ENCODE measurements around the gene UBE2V1.
A peak's percentile ranks its signal among the peaks of the same experiment; 100 is the strongest.
"Not testable (repeated sequence)": the region's sequence is repeated elsewhere in the genome, so short reads cannot be mapped to it uniquely, and the experiment has no call there.

Gene UBE2V1

DNA sequence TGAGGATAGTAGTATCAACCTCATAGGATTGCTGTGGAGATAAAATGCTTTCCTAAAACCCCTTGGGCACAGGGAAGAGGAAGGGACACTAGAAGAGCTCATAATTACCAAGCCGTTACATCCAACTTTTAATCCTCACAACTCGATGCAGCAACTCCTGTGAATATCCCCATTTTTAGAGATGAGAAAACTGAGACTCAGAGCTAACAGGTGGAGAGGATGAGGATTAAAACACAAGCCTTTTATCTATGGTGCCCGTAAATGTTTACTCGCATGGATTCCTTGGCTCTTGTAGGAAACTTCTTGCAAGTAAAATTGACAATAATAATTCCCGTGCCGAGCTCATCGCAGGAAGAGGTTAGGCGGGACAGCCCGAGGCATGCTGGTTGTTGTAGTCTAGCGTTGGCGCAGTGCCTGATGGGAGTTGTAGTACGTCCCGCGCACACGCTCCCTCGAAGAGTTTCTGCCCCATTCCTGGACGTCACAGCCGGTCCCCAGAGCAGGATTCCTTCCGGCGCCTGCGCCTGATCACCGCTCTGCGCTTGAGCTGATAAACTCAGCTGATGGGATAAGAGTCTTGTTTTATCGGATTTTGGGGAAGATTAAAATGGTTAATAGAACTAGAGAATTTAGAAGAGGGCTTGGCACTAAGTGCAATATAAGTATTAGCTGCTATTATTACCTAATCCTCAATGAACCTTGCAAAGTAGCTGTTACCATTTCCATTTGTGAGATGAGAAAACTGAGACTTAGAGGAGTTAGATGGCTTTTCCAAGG is 2.8 kb upstream of the UBE2V1 start:
- DNase-seq: peak; percentile 54 to 98 (median 94)

DNA sequence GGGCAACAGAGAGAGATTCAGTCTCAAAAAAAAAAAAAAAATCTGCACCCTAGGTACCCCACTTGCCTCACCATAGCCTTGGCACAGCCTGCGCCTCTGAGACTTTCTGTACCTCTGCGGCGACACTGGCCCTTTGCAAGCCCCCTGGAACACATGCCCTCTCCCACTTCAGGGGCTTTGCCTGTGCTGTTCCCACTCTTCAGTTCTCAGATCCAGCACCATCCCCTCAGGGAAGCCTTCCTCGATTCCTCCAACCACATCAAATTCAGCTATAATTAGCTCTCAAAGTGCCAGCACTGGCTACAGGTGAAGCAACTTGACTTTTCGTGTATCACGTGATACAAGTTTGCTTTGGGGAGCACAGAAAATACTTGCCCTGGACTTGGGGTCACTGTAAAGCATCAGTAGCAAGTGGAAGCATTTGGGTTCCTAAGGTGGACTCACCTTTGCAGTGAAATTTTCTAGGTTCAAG is 2.1 kb upstream of the UBE2V1 start:
- no peak for DNase-seq

DNA sequence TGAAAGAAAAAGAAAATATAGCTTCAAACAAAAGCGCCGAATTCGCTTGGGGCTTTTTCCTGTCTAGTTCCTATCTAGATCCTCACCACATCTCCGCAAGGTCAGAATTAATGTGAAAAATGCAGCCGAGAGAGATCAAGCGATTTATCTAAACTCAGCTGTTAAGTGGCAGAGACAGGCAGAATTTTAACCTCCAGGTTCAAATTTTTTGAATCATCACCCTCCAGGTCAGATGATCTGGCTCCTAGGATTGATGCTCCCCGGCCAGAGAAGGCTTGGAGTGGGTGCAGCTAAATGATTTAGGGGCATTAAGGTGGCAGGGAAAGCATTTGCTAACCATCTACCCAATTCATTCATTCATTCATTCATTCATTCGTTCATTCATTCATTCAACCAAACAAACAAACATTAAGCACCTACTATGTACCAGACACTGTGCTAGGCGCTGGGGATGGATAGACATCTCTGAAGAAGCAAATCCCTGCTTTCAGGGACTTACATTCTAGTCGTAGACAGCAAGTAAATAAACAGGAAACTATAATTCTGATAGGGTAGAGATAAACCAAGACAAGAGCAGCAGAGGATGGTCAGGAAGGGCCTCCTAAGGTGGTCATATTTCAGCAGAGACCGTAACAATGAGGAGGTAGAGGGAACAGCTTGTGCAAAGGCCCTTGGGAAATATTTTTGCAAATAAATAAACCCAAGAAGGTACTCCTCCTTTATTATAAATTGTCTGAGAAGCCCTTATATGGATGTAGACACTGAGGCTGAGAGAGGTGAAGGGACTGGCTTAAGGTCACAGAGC is 672 bp upstream of the UBE2V1 start:
- DNase-seq: no peak

DNA sequence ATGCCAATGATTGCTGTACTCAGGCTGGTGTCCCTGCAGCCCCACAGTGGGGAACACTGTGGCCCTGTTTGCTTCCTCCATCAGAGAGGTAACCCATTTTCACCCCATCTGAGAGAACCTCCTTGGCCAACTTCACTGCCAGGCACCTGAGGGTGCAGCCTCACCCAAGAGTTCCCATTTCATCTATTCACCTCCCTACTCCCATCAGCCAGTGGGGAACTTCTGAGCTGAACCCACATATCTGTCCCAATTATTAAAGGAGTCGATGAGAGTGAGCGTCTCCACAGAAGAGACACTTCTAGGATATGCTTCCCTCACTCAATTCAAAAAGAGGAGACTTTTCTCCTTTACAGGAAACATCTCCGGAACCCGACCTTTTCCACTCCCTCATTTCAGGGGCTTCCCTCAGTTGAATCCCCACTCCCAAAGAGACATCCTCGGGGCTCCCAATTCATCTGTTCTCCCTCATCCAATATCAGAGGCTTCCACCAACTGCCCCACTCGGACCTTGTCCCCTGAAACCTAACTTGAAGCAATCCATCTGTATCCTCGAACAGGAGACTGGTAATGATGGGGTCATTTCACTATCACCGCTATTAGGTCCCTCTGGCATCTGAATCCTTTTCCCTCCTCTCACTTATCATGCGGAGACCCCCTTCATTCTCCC is 988 bp downstream of the UBE2V1 start:
- no peak for DNase-seq

DNA sequence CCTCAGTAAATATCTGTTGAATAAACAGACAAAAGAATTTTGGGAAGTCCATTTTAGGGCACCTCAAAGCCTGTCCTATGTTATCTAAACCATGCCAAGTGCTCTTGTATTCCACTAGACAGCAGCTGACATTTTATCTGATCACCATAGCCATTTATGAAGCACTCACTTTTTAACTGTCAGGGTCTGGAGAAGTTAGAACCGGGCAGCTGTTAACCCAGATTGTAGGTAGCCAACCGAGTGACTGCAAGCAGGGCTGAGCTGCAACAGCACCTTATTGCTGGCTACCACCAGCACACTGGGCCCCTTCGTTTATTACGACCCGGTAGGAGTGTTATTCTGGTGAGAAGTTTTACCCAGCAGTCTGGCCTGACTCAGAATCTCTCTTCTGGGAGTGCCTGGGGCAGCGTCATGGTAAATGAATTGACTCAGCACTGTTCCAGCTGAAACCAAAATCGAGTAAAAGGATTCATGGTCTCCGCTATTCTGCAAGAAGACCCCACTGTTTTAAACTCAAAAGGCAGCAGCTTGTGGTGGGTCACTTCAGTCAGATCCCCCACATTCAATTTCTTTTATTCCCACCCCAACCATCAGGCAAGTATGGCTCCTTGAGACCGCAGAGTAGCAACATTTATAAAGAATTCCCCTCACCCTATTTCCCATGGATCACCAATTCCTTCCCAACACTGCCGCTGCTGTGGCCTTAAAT is 1.7 kb downstream of the UBE2V1 start:
- DNase-seq: no peak

DNA sequence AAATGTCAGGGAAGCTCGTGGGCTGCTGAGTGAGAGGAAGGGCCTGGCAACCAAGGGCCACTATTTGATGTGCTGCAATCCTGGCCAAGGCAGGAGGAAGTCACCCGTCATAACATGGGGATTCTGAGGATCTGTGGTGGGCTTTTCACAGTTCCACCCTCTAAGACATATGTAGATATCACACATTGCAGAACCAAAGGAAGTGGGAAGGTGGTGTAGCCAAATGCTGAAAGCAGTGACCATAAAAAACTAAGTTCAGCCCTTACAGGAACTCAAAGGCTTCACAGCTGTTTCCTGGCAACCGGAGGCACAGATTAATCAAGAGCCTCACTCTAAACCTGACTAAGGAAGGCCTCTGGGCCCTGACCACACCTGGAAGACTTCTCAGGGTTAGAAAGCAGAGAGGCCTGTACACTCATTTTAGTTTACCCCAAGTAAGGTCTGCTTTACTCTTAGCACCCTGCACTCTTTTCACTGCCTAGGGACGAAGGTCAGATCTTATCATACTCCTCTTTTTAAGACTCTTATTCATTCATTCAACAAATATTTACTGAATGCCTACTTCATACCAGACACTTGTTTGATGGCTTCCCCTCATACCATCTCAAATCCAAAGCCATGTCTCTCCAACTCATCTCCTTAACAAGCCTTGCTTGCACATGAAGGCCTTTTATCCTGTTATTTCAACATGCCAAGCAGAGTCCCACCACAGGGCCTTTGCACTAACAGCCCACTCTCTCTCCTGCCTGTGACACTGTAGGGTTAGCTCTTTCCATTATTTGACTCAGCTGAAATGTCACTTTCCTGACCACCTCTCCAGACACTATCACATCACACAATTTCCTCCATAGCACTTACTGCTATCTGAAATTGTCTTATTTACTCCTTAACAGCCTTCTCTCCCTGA is 2.6 kb downstream of the UBE2V1 start:
- no peak for DNase-seq

DNA sequence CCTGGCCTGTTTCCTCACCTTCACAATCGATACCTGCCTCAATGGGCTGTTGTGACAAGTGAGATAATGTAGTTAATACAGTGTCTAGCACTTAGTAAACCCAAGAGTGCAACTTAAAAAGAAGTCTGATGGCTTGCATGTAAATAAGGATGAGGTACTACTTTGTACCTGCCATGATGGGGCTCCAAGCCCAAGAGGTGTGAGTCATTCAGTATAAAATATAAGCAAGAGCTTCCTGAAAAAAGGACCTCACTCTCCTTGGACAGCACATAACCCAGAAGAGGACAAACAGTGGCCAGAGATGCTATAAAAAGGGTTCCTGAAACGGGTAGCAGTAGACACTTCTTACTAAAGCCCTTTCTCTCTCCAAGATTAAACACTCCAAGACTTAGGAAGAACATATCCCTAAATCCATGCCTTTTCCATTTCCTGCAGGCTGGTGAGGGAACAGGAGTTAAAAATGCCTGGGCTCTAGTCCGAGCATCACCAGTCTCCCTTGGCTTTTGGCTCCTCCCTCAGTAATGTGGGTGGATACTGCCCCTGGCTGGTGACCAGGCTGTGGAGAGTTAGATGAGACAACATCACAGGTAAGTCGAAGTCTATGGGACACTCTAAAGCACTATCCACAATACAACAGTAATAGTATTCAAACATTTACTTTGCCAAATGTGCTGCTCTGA is 4.3 kb downstream of the UBE2V1 start:
- no peak for DNase-seq

DNA sequence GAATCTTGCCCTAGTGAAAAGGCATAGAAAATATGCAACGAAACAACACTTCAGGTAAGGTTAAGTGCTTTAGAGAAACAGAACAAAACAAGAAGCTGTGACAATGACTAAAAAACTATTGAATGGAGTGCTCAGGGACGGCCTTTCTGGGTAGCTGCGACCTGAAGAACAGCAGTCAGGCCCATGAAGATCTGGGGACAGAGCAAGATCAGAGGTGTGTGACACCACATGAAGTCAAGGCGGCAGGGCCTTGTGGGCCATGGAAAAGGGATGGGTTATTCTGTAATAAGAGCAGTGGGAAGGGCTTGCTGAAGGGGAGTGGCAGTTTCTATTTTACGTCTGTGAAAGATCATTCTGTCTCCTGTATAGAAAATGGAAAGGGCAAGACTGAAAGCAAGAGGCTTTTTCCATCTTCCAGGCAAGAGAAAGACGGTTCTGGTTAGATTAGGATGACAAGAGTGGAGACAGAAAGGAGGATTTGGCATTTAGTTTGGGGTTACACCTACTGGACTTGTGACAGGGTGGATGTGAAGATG is 5.1 kb downstream of the UBE2V1 start:
- DNase-seq: no peak

DNA sequence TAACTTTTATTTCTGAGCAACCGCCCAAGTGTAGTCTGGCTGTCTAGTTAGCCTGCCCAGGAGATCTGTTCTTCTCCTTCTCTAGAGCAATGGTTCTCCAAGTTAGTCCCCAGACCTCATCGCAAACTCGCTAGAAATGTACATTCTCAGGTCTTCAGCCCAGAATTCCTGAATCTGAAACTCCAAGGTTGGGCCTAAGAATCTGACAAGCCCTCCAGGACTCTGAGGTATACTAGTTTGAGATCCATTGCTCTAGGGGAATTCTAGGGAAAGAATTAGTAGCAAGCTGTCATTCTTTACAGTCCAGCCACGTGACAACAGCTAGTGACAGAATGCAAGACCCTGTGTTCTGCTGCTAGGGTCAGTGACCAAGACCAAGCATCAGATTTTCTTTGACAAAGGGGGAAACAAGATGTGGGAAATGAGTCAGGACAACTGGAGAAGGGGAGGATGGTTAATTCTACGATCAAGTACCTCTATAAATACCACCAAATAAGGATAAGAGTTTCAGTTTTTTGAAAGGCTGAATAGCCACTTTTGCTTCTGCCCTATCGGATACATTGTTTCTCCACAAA is 5.8 kb downstream of the UBE2V1 start:
- DNase-seq: no peak

DNA sequence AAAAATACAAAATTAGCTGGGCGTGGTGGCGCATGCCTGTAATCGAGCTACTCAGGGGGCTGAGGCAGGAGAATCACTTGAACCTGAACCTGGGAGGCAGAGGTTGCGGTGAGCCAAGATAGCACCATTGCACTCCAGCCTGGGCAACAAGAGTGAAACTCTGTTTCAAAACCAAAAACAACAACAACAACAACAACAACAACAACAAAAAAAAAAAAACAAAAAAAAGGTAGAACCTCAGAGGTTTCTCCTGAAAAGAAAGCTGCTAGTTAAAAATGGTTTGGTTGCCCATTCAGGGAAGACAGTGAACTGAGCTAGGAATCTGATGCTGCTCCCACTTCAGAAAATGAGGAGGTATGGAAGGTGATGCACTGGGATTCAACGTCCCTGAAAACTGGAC is 6.3 kb downstream of the UBE2V1 start:
- DNase-seq: not testable (repeated sequence)

DNA sequence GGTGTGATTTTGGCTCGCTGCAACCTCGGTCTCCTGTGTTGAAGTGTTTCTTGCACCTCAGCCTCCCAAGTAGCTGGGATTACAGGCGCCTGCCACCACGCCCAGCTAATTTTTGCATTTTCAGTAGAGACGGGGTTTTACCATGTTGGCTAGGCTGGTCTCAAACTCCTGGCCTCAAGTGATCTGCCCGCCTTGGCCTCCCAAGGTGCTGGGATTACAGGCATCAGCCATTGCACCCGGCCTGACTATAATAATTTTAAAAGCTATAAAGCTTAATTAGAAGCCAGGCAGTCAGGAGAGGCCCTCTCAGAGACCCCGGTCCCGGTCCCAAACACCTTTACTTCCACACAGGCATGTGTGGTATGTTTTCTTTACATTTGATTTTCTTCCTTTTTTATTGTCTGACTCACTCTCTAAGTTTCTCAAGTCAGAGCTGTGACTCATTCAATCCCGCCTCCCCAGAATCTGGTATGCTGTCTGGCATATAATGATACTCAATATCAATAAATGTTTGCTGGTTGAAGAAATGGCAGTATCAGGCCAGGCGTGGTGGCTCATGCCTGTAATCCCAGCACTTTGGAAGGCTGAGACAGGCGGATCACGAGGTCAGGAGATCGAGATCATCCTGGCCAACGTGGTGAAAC is 9.4 kb downstream of the UBE2V1 start:
- peak in 7 of 56 donors; percentile 2 to 25 (median 14) for DNase-seq

DNA sequence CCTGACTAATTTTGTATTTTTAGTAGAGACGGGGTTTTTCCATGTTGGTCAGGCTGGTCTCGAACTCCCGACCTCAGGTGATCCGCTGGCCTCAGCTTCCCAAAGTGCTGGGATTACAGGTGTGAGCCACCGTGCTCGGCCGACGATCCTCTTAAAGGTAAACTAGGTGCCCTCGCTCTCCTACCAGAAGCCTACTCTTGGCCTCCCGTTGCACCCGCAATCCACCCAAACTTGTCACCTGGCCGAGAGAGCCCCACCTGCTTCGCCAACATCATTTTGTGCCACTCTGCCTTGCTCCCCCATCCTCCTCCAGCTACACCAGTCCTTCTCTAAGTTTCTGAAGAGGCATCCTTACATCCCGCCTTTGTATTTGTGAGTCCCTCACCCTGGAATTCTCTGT is 10.4 kb downstream of the UBE2V1 start:
- DNase-seq: not testable (repeated sequence)

DNA sequence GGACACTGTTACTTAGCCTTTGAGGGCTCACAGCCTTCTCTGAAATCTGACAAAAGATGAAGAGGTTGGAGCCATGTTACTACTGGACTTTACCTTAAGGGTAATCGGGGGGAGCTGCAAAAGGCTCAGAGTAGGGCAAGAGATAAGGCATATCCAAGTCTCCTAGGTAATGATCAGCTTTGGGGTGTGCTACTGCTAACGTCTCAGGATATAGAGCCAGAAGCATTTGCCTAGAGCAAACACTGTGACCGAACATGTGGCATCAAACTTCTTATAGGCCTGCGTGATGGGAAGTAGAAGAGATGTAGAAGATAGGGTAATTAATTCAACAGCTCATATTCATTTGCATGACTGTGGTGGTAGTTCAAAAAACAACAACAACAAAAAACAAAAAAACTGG is 11.1 kb downstream of the UBE2V1 start:
- no peak for DNase-seq

DNA sequence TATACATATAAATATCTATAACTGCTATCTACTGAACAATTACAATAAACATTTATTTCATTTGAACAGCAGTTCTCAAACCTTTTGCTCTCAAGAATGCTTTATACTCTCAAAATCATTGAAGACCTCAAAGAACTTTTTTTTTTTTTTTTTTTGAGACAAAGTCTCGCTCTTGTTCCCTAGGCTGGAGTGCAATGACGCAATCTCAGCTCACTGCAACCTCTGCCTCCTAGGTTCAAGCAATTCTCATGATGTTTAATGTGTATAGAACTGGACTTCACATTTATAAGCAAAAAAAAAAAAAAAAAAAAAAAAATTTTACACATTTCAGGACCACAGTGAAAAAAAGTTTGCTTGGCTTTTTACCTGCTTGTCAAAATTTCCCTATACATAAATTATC is 11.7 kb downstream of the UBE2V1 start:
- no peak for DNase-seq

DNA sequence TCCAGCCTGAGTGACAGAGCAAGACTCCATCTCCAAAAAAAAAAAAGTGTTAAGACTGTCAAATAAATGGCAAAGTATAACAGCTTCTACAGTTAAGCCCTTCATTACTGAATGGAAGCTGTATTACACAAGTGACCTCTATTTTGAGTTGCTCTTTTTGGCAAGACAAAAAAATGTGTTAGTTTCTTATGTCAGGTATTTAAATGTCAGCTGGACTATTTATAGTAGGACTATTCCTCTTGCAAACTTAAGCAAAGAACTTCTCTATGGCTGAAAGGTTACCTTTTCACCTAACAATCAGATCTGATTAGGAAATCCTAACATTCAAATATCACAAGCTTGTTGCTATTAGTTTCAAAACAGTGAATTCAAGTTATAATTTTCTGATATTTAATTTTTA is 12.4 kb downstream of the UBE2V1 start:
- no peak for DNase-seq

DNA sequence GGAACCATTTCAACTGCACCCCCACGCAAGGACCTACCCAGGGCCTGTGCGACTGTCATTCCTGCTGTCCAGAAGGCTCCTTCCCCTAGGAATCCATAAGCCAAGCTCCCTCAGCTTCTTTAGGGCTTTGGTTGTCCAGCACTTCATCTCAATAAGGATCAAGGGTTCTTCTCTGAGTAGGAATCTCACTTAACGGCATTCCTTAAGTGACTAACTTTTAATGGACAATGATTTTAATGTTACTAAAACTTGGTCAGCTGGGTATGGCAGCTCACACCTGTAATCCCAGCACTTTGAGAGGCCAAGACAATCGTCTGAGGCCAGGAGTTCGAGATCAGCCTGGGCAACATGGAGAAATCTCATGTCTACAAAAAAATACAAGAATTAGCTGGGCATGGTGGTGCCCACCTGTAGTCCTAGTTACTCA is 13.4 kb downstream of the UBE2V1 start:
- DNase-seq: no peak

DNA sequence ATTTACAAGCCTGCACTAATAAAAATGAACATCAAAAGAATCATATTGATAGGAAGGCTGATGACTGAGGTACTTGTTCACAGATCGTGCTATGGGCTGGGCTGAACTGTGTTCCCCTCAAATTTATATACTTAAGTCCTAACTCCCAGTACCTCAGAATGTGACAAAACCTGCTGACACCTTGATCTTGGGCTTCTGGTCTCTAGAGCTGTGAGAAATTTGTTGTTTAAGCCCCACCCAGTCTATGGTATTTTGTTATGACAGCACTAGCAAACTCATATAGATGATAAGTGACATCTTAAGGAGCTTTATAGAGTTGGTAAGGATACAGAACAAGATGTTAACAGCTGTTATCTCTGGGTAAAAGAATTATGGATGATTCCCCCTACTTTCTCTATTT is 13.8 kb downstream of the UBE2V1 start:
- no peak for DNase-seq

DNA sequence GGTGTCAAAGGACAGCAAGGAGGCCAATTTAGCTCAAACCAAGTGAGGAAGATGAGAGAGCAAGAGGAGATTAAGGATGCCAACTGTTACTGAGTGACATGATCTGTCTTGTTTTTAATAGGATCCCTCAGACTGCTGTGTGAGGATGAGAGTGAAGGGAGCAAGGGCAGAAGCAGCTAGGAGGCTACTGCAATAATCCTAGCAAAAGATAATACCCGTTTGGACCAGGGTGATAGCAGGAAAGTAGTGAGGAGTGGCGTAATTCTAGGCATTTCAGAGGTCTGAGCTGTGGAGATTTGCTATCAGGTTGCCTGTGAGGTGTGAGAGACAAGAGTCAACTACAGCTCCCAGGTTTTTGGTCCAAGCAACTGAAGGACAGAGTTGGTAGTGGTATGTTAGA is 14.7 kb downstream of the UBE2V1 start:
- DNase-seq: no peak

DNA sequence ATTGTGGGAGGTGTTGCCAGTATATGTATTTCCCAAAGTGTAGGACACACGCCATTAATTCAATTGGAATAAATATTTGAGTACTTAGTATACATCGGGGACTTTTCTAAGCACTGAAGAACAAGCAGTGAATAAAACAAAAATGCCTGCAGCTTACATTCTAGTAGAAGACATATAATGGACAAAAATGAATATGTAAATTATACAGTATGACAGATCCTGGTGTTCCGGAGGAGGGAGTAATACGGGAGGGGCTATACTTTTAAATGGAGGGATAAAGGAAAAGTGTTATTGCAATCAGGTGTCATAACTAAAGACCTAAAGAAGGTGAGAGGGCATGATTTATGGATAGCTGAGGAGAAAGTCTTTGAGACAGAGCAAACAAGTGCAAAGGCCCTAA is 15.1 kb downstream of the UBE2V1 start:
- no peak for DNase-seq
